HepG2 (cell line): ENCODE data around the gene BRIP1. TPM values are rescaled to one million over a fixed set of nuclear protein-coding genes. Genes with fewer than 3 reads are reported as not detected.

Experiments
- ARNTL ChIP-seq: sonication (generic); formaldehyde crosslinking; IDR thresholded peaks from 2 replicates; pipeline ENCODE4 v1.4.0; 2020; ENCODE audit warnings: mild to moderate bottlenecking, missing genetic modification reagents
- CEBPG ChIP-seq: IDR thresholded peaks from 2 replicates; pipeline ENCODE4 v1.6.1; 2016
- CREB1 ChIP-seq, 2 experiments: fragments of 450-650 bp in 1 of 2; IDR thresholded peaks; 2 replicates each; pipeline ENCODE4 v1.6.1; 2016 to 2017; ENCODE audit warnings: control low read depth in 1 of 2, mild to moderate bottlenecking in 1 of 2, missing compliant biosample characterization in 1 of 2, missing genetic modification characterization in 1 of 2
- GTF3A ChIP-seq: sonication (generic); formaldehyde crosslinking; conservative IDR thresholded peaks from 2 replicates; pipeline ENCODE4 v1.4.0; 2020; ENCODE audit warnings: mild to moderate bottlenecking, missing genetic modification reagents
- HOXA3 ChIP-seq: sonication (generic); formaldehyde crosslinking; IDR thresholded peaks from 2 replicates; pipeline ENCODE4 v1.5.0; 2020; ENCODE audit warnings: missing genetic modification reagents
- KAT2B ChIP-seq: fragments of 150-350 bp; IDR thresholded peaks from 2 replicates; pipeline ENCODE4 v1.6.1; 2014; ENCODE audit warnings: low read depth, low read length, borderline replicate concordance
- KLF9 ChIP-seq: IDR thresholded peaks from 2 replicates; pipeline ENCODE4 v1.6.1; 2016; ENCODE audit warnings: low read depth
- MAF1 ChIP-seq: sonication (generic); formaldehyde crosslinking; IDR thresholded peaks from 2 replicates; pipeline ENCODE4 v1.5.0; 2020; ENCODE audit warnings: missing genetic modification reagents, borderline replicate concordance
- MBD4 ChIP-seq: IDR thresholded peaks from 2 replicates; pipeline ENCODE4 v1.6.1; 2012; ENCODE audit warnings: low read length, inconsistent platforms, borderline replicate concordance
- RARG ChIP-seq: sonication (generic); formaldehyde crosslinking; IDR thresholded peaks from 2 replicates; pipeline ENCODE4 v1.4.0; 2020; ENCODE audit warnings: low read depth, mild to moderate bottlenecking, missing genetic modification reagents
- REXO4 ChIP-seq: sonication (generic); formaldehyde crosslinking; IDR thresholded peaks from 2 replicates; pipeline ENCODE4 v1.8.0; 2022; ENCODE audit warnings: missing genetic modification reagents, mild to moderate bottlenecking, borderline replicate concordance
- ZNF101 ChIP-seq: sonication (generic); formaldehyde crosslinking; IDR thresholded peaks from 2 replicates; pipeline ENCODE4 v1.4.0; 2020; ENCODE audit warnings: mild to moderate bottlenecking, low read depth, missing genetic modification reagents, borderline replicate concordance
- ZNF460 ChIP-seq: sonication (generic); formaldehyde crosslinking; IDR thresholded peaks from 2 replicates; pipeline ENCODE4 v1.5.1; 2020; ENCODE audit warnings: missing genetic modification reagents, mild to moderate bottlenecking, borderline replicate concordance
- ZSCAN25 ChIP-seq: sonication (generic); formaldehyde crosslinking; IDR thresholded peaks from 2 replicates; pipeline ENCODE4 v1.8.0; 2022; ENCODE audit warnings: mild to moderate bottlenecking, missing genetic modification reagents
- polyA plus RNA-seq, 8 experiments: library from polyadenylated mRNA; depleted of rRNA in 3 of 8; stranded (reverse) in 7 of 8; unstranded in 1 of 8; fragments of >200 nt; fragmentation: Illumina TruSeq in 4 of 8; extraction: Trizol in 4 of 8; gene quantifications; 2 replicates each; pipeline versions ENCODE4 v1.2.1 to v1.2.3, GENCODE V29; 2011 to 2016; ENCODE audit warnings: low read depth in 4 of 8, missing spikeins in 1 of 8, mixed read lengths in 1 of 8; ENCODE audit not compliant: insufficient read depth in 1 of 8
- total RNA-seq, 5 experiments: library from RNA; depleted of rRNA; stranded (reverse); fragments of >200 nt; fragmentation: Illumina TruSeq; extraction: Trizol; gene quantifications; 2 replicates each; pipeline ENCODE4 v1.2.3, GENCODE V29; 2016; ENCODE audit warnings: low read depth in 1 of 5
- TF ChIP-seq, protein P1 (sequence below): sonication (generic); formaldehyde crosslinking; IDR thresholded peaks from 2 replicates; pipeline ENCODE4 v1.4.0; 2020; ENCODE audit warnings: missing genetic modification reagents
- TF ChIP-seq, protein P2 (sequence below): IDR thresholded peaks from 2 replicates; pipeline ENCODE4 v1.6.1; 2016; ENCODE audit warnings: missing compliant biosample characterization, missing genetic modification reagents, borderline replicate concordance
- TF ChIP-seq, protein P3 (sequence below): sonication (generic); formaldehyde crosslinking; conservative IDR thresholded peaks from 2 replicates; pipeline ENCODE4 v1.4.0; 2020; ENCODE audit warnings: mild to moderate bottlenecking, missing genetic modification reagents, moderate library complexity
- TF ChIP-seq, protein P4 (sequence below): sonication (generic); formaldehyde crosslinking; IDR thresholded peaks from 2 replicates; pipeline ENCODE4 v1.4.0; 2020; ENCODE audit warnings: mild to moderate bottlenecking, missing genetic modification reagents
- TF ChIP-seq, protein P5 (sequence below): sonication (generic); formaldehyde crosslinking; IDR thresholded peaks from 2 replicates; pipeline ENCODE4 v1.5.0; 2020; ENCODE audit warnings: missing genetic modification reagents

Gene BRIP1
- total and polyA plus RNA-seq, 2 of the 13 experiments (the other 11 are each of a cell fraction or from before 2014, with no cell fraction given): 3.8 to 27.7 TPM

DNA sequence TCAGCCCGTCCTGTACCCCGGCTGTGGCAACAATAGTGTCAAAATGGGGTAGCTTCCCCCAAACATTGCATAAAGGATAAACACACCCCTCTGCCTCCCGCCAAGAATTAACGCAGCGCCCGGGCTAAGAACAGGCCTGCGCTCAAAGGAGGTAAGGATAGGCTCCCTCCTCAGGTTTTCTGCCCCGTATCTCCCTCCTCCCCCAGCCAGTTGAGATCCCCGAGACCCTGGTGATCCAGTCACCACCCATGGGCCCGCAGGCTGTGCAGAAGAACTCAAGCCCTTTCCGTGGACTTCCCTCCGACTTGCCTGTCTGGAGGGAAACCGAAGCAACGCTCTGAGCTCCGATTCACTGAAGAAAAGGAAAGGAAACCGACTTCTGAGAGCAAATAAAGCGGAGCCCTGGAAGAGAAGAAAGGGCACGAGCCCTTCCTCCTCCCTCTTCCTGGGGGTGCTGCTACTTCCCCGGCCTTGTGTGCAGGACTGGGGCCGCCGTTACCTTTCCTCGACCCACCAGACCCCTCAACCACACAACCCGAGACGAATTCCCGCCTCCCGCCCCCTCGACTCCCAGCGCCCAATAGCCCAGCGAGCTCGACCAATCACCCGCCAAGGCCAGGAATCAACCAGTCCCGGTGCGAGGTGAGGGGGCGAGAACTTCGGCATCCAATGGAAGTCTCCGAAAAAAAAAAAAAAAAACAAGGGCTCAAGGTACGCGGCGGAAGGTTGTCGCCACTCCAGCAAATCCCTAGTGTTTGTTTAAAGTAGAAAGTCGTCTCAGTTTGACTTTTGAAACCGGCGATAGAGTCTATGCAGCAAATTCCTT lies at the start of gene BRIP1 (continued):
- TF ChIP-seq, protein P1, sequence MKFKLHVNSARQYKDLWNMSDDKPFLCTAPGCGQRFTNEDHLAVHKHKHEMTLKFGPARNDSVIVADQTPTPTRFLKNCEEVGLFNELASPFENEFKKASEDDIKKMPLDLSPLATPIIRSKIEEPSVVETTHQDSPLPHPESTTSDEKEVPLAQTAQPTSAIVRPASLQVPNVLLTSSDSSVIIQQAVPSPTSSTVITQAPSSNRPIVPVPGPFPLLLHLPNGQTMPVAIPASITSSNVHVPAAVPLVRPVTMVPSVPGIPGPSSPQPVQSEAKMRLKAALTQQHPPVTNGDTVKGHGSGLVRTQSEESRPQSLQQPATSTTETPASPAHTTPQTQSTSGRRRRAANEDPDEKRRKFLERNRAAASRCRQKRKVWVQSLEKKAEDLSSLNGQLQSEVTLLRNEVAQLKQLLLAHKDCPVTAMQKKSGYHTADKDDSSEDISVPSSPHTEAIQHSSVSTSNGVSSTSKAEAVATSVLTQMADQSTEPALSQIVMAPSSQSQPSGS (CRISPR knock-in tag): no peak
- TF ChIP-seq CREB1 (IDR thresholded peaks at IDR 0.05) (peak; percentile 73), CREB1 (CRISPR knock-in tag; IDR thresholded peaks at IDR 0.05) (peak; percentile 80), ZSCAN25 (no peak), CEBPG (CRISPR knock-in tag) (no peak), ARNTL (CRISPR knock-in tag) (no peak; the same call in 1 of the 2 replicates), MBD4 (no peak), ZNF460 (no peak), GTF3A (CRISPR knock-in tag) (no peak), RARG (CRISPR knock-in tag) (peak; percentile 81; the same call in 1 of the 2 replicates), REXO4 (CRISPR knock-in tag) (no peak), KLF9 (CRISPR knock-in tag) (no peak), HOXA3 (peak; percentile 31), MAF1 (no peak), KAT2B (no peak), ZNF101 (CRISPR knock-in tag) (no peak; the same call in 1 of the 2 replicates)
- TF ChIP-seq, protein P2, sequence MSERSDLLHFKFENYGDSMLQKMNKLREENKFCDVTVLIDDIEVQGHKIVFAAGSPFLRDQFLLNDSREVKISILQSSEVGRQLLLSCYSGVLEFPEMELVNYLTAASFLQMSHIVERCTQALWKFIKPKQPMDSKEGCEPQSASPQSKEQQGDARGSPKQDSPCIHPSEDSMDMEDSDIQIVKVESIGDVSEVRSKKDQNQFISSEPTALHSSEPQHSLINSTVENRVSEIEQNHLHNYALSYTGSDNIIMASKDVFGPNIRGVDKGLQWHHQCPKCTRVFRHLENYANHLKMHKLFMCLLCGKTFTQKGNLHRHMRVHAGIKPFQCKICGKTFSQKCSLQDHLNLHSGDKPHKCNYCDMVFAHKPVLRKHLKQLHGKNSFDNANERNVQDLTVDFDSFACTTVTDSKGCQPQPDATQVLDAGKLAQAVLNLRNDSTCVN (CRISPR knock-in tag): no peak
- TF ChIP-seq, protein P3, sequence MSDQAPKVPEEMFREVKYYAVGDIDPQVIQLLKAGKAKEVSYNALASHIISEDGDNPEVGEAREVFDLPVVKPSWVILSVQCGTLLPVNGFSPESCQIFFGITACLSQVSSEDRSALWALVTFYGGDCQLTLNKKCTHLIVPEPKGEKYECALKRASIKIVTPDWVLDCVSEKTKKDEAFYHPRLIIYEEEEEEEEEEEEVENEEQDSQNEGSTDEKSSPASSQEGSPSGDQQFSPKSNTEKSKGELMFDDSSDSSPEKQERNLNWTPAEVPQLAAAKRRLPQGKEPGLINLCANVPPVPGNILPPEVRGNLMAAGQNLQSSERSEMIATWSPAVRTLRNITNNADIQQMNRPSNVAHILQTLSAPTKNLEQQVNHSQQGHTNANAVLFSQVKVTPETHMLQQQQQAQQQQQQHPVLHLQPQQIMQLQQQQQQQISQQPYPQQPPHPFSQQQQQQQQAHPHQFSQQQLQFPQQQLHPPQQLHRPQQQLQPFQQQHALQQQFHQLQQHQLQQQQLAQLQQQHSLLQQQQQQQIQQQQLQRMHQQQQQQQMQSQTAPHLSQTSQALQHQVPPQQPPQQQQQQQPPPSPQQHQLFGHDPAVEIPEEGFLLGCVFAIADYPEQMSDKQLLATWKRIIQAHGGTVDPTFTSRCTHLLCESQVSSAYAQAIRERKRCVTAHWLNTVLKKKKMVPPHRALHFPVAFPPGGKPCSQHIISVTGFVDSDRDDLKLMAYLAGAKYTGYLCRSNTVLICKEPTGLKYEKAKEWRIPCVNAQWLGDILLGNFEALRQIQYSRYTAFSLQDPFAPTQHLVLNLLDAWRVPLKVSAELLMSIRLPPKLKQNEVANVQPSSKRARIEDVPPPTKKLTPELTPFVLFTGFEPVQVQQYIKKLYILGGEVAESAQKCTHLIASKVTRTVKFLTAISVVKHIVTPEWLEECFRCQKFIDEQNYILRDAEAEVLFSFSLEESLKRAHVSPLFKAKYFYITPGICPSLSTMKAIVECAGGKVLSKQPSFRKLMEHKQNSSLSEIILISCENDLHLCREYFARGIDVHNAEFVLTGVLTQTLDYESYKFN (CRISPR knock-in tag): peak; percentile 76
- TF ChIP-seq, protein P4, sequence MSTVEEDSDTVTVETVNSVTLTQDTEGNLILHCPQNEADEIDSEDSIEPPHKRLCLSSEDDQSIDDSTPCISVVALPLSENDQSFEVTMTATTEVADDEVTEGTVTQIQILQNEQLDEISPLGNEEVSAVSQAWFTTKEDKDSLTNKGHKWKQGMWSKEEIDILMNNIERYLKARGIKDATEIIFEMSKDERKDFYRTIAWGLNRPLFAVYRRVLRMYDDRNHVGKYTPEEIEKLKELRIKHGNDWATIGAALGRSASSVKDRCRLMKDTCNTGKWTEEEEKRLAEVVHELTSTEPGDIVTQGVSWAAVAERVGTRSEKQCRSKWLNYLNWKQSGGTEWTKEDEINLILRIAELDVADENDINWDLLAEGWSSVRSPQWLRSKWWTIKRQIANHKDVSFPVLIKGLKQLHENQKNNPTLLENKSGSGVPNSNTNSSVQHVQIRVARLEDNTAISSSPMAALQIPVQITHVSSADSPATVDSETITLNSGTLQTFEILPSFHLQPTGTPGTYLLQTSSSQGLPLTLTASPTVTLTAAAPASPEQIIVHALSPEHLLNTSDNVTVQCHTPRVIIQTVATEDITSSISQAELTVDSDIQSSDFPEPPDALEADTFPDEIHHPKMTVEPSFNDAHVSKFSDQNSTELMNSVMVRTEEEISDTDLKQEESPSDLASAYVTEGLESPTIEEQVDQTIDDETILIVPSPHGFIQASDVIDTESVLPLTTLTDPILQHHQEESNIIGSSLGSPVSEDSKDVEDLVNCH: no peak
- TF ChIP-seq, protein P5, sequence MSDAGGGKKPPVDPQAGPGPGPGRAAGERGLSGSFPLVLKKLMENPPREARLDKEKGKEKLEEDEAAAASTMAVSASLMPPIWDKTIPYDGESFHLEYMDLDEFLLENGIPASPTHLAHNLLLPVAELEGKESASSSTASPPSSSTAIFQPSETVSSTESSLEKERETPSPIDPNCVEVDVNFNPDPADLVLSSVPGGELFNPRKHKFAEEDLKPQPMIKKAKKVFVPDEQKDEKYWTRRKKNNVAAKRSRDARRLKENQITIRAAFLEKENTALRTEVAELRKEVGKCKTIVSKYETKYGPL (CRISPR knock-in tag): no peak
